ENCODE results near the gene MON1B.
"Not testable (repeated sequence)": the region's sequence is repeated elsewhere in the genome, so short reads cannot be mapped to it uniquely, and the experiment has no call there.

Gene MON1B

GRCh38 chr16:77197747-77198146, 6.8 kb downstream of the MON1B start:
- no peak for DNase-seq (ENCODE audit: low spot score)

GRCh38 chr16:77199211-77199610, 8.2 kb downstream of the MON1B start, which contains the start of gene SYCE1L:
Gene SYCE1L, plus strand, starts transcription at chr16:77199408. Its CDS starts 44 bp downstream, at chr16:77199452.
- no peak for DNase-seq (ENCODE audit: low spot score)

- no peak for DNase-seq (ENCODE audit: low spot score)
These were observed 15.5 kb downstream of the MON1B start for GRCh38 chr16:77206533-77206932.

- no peak for DNase-seq (ENCODE audit: low spot score)
These were observed 16.0 kb downstream of the MON1B start for GRCh38 chr16:77207030-77207429.

- DNase-seq (ENCODE audit: low spot score) = no peak
These were observed 17.4 kb downstream of the MON1B start for GRCh38 chr16:77208382-77208781.

GRCh38 chr16:77211880-77212740, 21.1 kb downstream of the MON1B start:
- no peak for DNase-seq (ENCODE audit: low spot score)

GRCh38 chr16:77212741-77213541, 22.0 kb downstream of the MON1B start:
- no peak for DNase-seq (ENCODE audit: low spot score)

GRCh38 chr16:77213542-77214106, 22.6 kb downstream of the MON1B start:
- no peak for DNase-seq (ENCODE audit: low spot score)

GRCh38 chr16:77214411-77215138, 23.6 kb downstream of the MON1B start:
- no peak for DNase-seq (ENCODE audit: low spot score)

- DNase-seq (ENCODE audit: low spot score) = no peak
These were observed 28.4 kb downstream of the MON1B start for GRCh38 chr16:77219437-77219836.

- DNase-seq (ENCODE audit: low spot score) = no peak
These were observed 29.4 kb downstream of the MON1B start for GRCh38 chr16:77220427-77220826.

GRCh38 chr16:77221482-77221881, 30.5 kb downstream of the MON1B start:
- no peak for DNase-seq (ENCODE audit: low spot score)

GRCh38 chr16:77223184-77223583, 32.2 kb downstream of the MON1B start:
- no peak for DNase-seq (ENCODE audit: low spot score)

- DNase-seq (ENCODE audit: low spot score) = no peak
These were observed 34.2 kb downstream of the MON1B start for GRCh38 chr16:77225182-77225581.

GRCh38 chr16:77227745-77228144, 36.8 kb downstream of the MON1B start:
- no peak for DNase-seq (ENCODE audit: low spot score)

GRCh38 chr16:77231047-77231446, 40.1 kb downstream of the MON1B start:
- DNase-seq (ENCODE audit: low spot score) = no peak

GRCh38 chr16:77233799-77234519, 43.0 kb downstream of the MON1B start:
- no peak for DNase-seq (ENCODE audit: low spot score)

- DNase-seq (ENCODE audit: low spot score) = no peak
These were observed 43.6 kb downstream of the MON1B start for GRCh38 chr16:77234611-77235010.

GRCh38 chr16:77236063-77236511, 45.1 kb downstream of the MON1B start:
- peak; percentile 82 for DNase-seq (ENCODE audit: low spot score)

GRCh38 chr16:77238593-77238992, 47.6 kb downstream of the MON1B start:
- DNase-seq (ENCODE audit: low spot score) = no peak

GRCh38 chr16:77242471-77242870, 51.5 kb downstream of the MON1B start:
- DNase-seq (ENCODE audit: low spot score) = not testable (repeated sequence)

Measured in putamen (tissue), 1 donor.